ENCODE data around the gene HNRNPC. TPM values are rescaled to one million over a fixed set of nuclear protein-coding genes. Genes with fewer than 3 reads are reported as not detected.

HNRNPC gene
- total and polyA plus RNA-seq, 2 experiments from 2014 or later: 584 to 674 TPM

DNA sequence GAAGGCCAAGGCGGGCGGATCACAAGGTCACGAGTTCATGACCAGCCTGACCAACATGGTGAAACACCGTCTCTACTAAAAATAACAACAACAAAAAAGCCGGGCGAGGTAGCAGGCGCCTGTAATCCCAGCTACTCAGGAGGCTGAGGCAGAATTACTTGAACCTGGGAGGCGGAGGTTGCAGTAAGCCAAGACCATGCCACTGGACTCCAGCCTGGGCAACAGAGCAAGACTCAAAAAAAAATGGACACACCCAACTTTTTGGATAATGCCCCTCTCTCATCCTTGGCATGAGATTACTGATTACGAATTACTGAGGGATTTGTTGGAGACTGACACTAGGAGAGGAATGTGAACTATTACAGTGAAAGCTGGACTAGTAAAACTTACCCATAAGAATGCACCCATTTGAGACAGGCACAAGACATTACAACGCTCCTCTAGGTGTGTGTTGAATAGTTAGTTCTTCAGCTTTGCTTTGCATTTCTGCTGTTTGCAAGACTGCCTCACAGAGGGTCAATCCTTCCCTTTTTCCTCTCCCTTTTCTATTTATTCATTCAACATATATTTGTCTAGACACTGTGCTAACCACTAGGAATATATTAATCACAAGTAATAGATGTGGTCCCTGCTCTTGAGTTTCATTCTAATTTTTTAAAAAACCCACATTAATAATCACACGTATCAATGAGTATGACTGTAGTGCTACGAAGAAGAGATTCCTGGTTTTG is 67.3 kb downstream of the HNRNPC start:
- H3K27me3 ChIP-seq (replicated peaks; ENCODE audit: insufficient read depth): no peaks in the 10 kb centered on the region
- H3K79me2 ChIP-seq (ENCODE audit: insufficient read depth): no peaks in the 10 kb centered on the region; the same call in 1 of the 2 replicates
- in situ Hi-C loops (cut with MboI): no loop called here
- H3K36me3 ChIP-seq (ENCODE audit: low read depth): peaks cover 26% of the 10 kb centered on the region
- peaks cover 10% of the 10 kb centered on the region for H3K4me1 ChIP-seq (ENCODE audit: insufficient read depth)
- H3K4me2 ChIP-seq (ENCODE audit: unreplicated experiment): peak overlapping the region; percentile 16
- H3K9me2 ChIP-seq (ENCODE audit: insufficient read depth): no peaks in the 10 kb centered on the region
- H4K20me1 ChIP-seq (ENCODE audit: insufficient read depth): peaks cover 6% of the 10 kb centered on the region; the same call in 1 of the 2 replicates
- no peak overlapping the region for H2AFZ ChIP-seq
- no peak overlapping the region for H3K27ac ChIP-seq
- WGBS, 2 experiments (ENCODE audit: low coverage in 1 of 2, low lambda C conversion rate in 2 of 2, missing lambda C conversion rate in 2 of 2): 57 to 63% methylated on average over 12 of the region's 12 CpGs
- no peak for TF ChIP-seq EZH2 (IDR thresholded peaks at IDR 0.05; ENCODE audit: insufficient read depth, poor library complexity, severe bottlenecking)
- no peak for TF ChIP-seq EZH2phosphoT487 (IDR thresholded peaks at IDR 0.05; ENCODE audit: insufficient read depth, low read depth)
- H3F3A ChIP-seq (ENCODE audit: insufficient read depth): peaks cover 96% of the 10 kb centered on the region
- no peak overlapping the region for H3K9ac ChIP-seq
- peak; percentile 29 for DNase-seq
- no peaks in the 10 kb centered on the region for H3K9me3 ChIP-seq (ENCODE audit: low read depth)
- H3K4me3 ChIP-seq: no peak overlapping the region

DNA sequence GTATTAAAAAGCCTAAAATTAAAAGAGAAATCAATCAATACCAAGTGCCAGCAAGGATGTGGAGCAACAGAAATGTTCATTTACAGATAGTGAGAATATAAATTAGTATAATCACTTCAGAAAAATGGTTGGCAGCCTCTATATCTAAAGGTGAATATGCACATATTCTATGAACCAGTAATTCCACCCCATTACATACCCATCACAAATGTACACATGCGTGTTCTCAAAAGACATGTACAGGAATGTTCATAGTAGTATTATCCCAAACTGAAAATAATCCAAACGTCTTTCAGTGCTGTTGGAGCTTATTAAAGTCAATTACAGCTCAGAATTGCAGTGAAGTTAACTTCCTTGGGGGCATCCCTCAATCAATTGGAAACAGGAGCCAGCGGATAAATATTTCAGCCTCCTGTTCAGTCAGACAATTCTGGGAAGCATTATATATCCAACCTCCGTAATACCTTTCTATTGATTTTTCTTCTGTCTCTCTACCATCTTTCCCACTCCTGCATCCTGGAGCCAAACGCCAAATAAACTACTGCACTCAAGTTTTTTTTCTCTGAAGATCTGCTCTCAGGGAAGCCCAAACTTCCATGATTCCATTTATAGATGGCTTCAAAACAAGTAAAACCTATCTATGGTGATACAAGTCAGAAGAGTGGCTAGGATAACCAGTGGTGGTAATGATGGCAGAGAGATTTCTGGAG is 68.3 kb downstream of the HNRNPC start:
- DNase-seq: no peak
- Histone ChIP-seq H3K27ac (no peak overlapping the region), H2AFZ (no peak overlapping the region), H3F3A (ENCODE audit: insufficient read depth) (peaks cover 93% of the 10 kb centered on the region), H3K4me1 (ENCODE audit: insufficient read depth) (peaks cover 10% of the 10 kb centered on the region), H4K20me1 (ENCODE audit: insufficient read depth) (peaks cover 5% of the 10 kb centered on the region; the same call in 1 of the 2 replicates), H3K79me2 (ENCODE audit: insufficient read depth) (no peaks in the 10 kb centered on the region; the same call in 1 of the 2 replicates), H3K9me3 (ENCODE audit: low read depth) (no peaks in the 10 kb centered on the region), H3K9ac (no peak overlapping the region), H3K27me3 (replicated peaks; ENCODE audit: insufficient read depth) (no peaks in the 10 kb centered on the region), H3K4me3 (no peak overlapping the region), H3K36me3 (ENCODE audit: low read depth) (peaks cover 18% of the 10 kb centered on the region), H3K4me2 (ENCODE audit: unreplicated experiment) (no peak overlapping the region), H3K9me2 (ENCODE audit: insufficient read depth) (no peaks in the 10 kb centered on the region)
- in situ Hi-C loops (cut with MboI): no loop called here
- TF ChIP-seq EZH2phosphoT487 (IDR thresholded peaks at IDR 0.05; ENCODE audit: insufficient read depth, low read depth): no peak
- TF ChIP-seq EZH2 (IDR thresholded peaks at IDR 0.05; ENCODE audit: insufficient read depth, poor library complexity, severe bottlenecking): no peak
- 69% methylated on average over 5 of the region's 5 CpGs for WGBS, 2 experiments (ENCODE audit: low coverage in 1 of 2, low lambda C conversion rate in 2 of 2, missing lambda C conversion rate in 2 of 2)

DNA sequence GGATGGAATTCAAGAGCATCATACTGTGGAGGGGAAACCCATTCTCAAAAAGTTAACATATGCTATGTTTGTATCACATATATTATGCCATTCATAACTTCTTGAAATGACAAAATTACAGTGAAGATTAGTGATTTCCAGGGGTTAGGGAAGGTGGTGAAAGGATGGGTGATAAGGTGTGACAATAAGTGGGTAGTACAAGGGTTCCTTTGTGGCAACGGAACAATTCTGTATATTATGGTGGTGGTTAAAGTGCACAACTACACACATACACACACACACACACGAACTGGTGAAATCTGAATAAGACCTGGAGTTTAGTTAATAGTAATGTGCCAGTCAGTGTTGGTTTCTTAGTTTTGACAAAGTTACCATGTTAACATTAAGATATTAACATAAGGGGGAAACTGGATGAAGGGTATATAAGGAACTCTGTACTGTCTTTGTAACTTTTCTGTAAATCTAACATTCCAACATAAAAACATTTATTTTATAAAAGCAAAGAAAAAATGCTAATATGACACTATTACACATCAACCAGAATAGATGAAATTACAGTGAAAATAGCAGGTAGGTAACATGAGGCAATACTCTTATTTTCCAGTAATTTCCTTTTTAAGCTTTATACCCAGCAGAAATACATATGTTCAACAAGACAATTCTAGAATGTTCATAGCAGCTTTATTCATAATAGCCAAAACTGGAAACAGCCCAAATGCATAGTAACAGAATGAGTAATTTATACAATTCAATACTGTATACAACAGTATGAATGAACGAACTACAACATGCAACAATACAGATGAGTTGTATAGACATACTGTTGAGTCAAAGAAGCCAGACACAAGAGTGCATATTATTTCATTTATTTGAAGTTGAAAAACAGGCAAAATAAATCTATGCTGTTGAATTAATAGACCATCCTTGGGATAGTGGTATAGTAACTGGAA is 69.4 kb downstream of the HNRNPC start:
- Histone ChIP-seq H2AFZ (no peak overlapping the region), H3K27ac (no peak overlapping the region), H3K36me3 (ENCODE audit: low read depth) (peaks cover 12% of the 10 kb centered on the region; the same call in 1 of the 2 replicates), H3K9ac (no peak overlapping the region), H3K4me1 (ENCODE audit: insufficient read depth) (peaks cover 10% of the 10 kb centered on the region), H3K9me2 (ENCODE audit: insufficient read depth) (no peaks in the 10 kb centered on the region), H3F3A (ENCODE audit: insufficient read depth) (peaks cover 87% of the 10 kb centered on the region), H3K4me2 (ENCODE audit: unreplicated experiment) (no peak overlapping the region), H3K9me3 (ENCODE audit: low read depth) (no peaks in the 10 kb centered on the region), H3K79me2 (ENCODE audit: insufficient read depth) (no peaks in the 10 kb centered on the region; the same call in 1 of the 2 replicates), H4K20me1 (ENCODE audit: insufficient read depth) (no peaks in the 10 kb centered on the region), H3K4me3 (no peak overlapping the region), H3K27me3 (replicated peaks; ENCODE audit: insufficient read depth) (no peaks in the 10 kb centered on the region)
- no peak for TF ChIP-seq EZH2phosphoT487 (IDR thresholded peaks at IDR 0.05; ENCODE audit: insufficient read depth, low read depth)
- no peak for TF ChIP-seq EZH2 (IDR thresholded peaks at IDR 0.05; ENCODE audit: insufficient read depth, poor library complexity, severe bottlenecking)
- 50 to 52% methylated on average over 3 of the region's 3 CpGs for WGBS, 2 experiments (ENCODE audit: low coverage in 1 of 2, low lambda C conversion rate in 2 of 2, missing lambda C conversion rate in 2 of 2)
- in situ Hi-C loops (cut with MboI): no loop called here
- DNase-seq: peak; percentile 22
